Activated CD4-positive, alpha-beta T cell treated with anti-CD3 and anti-CD28 coated beads for 36 hours (primary cell): ENCODE results near the gene HYDIN. TPM values are rescaled to one million over a fixed set of nuclear protein-coding genes. Genes with fewer than 3 reads are reported as not detected.
"Not testable (repeated sequence)": the region's sequence is repeated elsewhere in the genome, so short reads cannot be mapped to it uniquely, and the experiment has no call there.

Source experiments
- ATAC-seq: fragments of 200-7000 bp; cut with Tn5 transposase; one replicate; pipeline ENCODE4 v1.10.0; 2021; ENCODE audit warnings: mild to moderate bottlenecking, moderate library complexity
- CTCF ChIA-PET: fragments of 350-600 bp; sonication (Branson Sonifier 250); formaldehyde crosslinking; loops from one replicate; lab custom pipeline; 2021; ENCODE audit warnings: antibody characterized with exemption; lab: Charles Lee
- POLR2A ChIA-PET: fragments of 350-600 bp; sonication (Branson Sonifier 250); formaldehyde crosslinking; loops from one replicate; lab custom pipeline; 2021; ENCODE audit warnings: antibody characterized with exemption, inconsistent platforms; lab: Charles Lee
- DNase-seq: peaks from one replicate; pipeline ENCODE4 v3.0.0-alpha.2; 2020
- H3K27ac Mint-ChIP-seq: one replicate; pipeline ENCODE4 v1.8.0; 2021; ENCODE audit warnings: mixed read lengths
- H3K27me3 Mint-ChIP-seq: one replicate; pipeline ENCODE4 v1.8.0; 2021; ENCODE audit warnings: mixed read lengths
- H3K36me3 Mint-ChIP-seq: one replicate; pipeline ENCODE4 v1.8.0; 2021; ENCODE audit warnings: low read depth, mixed read lengths
- H3K4me1 Mint-ChIP-seq: one replicate; pipeline ENCODE4 v1.8.0; 2021; ENCODE audit warnings: mixed read lengths
- H3K4me3 Mint-ChIP-seq: one replicate; pipeline ENCODE4 v1.8.0; 2021; ENCODE audit warnings: mild to moderate bottlenecking, moderate library complexity, mixed read lengths
- H3K9me3 Mint-ChIP-seq: one replicate; pipeline ENCODE4 v1.8.0; 2021; ENCODE audit warnings: low read depth, mixed read lengths
- intact Hi-C, 2 experiments: fragments of 100-400 bp; cut with DNase I in 1 of 2; cut with micrococcal nuclease in 1 of 2; formaldehyde crosslinking; loops; one replicate each; pipeline versions ENCODE4 v1.14.2 to v1.15.1; 2022 to 2024; cut with DNase I, micrococcal nuclease
- total RNA-seq, 2 experiments: library from RNA; stranded (reverse); gene quantifications; one replicate each; pipeline ENCODE4 v1.2.3, GENCODE V29; 2021

Gene HYDIN
- total RNA-seq, 2 experiments from 2014 or later = 0.32 TPM; not detected in 1

GRCh38 chr16:71023851-71024439, 206.6 kb downstream of the HYDIN start:
- ATAC-seq, intact Hi-C loops, H3K27me3 Mint-ChIP-seq, POLR2A ChIA-PET, H3K36me3 Mint-ChIP-seq, CTCF ChIA-PET, DNase-seq, H3K4me3 Mint-ChIP-seq, H3K4me1 Mint-ChIP-seq, H3K9me3 Mint-ChIP-seq, H3K27ac Mint-ChIP-seq: not testable (repeated sequence)

GRCh38 chr16:71021961-71022537, 208.5 kb downstream of the HYDIN start:
- intact Hi-C loops, H3K27ac Mint-ChIP-seq, DNase-seq, H3K27me3 Mint-ChIP-seq, H3K4me1 Mint-ChIP-seq, H3K9me3 Mint-ChIP-seq, ATAC-seq, POLR2A ChIA-PET, CTCF ChIA-PET, H3K4me3 Mint-ChIP-seq, H3K36me3 Mint-ChIP-seq: not testable (repeated sequence)

- CTCF ChIA-PET = not testable (repeated sequence)
These were observed 211.3 kb downstream of the HYDIN start for GRCh38 chr16:71019067-71019682.

DNA sequence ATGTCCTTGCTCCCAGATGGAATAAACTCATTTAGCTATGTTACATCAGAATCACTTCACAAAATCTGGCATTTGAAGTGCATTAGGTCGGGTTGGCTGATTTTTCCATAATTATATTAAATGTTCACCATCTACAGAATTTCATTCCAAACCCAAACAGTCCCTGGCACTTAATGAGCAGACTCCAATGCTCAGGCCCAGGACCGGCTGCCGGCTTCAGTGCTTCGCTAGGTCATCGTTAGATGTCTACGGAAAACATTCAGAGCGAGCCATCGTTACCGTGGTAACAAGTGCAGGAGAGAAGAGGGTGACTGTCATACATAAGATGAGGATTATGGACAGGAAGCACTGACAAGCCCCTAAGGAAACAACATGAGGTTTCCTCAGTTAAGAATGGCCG, 215.1 kb downstream of the HYDIN start:
- POLR2A ChIA-PET = not testable (repeated sequence)

More at GRCh38 chr16:71019067-71019682, 211.3 kb downstream of the HYDIN start:
- H3K4me3 Mint-ChIP-seq, intact Hi-C loops, H3K4me1 Mint-ChIP-seq, DNase-seq, H3K27me3 Mint-ChIP-seq, H3K9me3 Mint-ChIP-seq, H3K27ac Mint-ChIP-seq, POLR2A ChIA-PET, ATAC-seq, H3K36me3 Mint-ChIP-seq: not testable (repeated sequence)

GRCh38 chr16:71009440-71010223, 220.9 kb downstream of the HYDIN start:
- H3K36me3 Mint-ChIP-seq, H3K4me3 Mint-ChIP-seq, H3K27me3 Mint-ChIP-seq, H3K9me3 Mint-ChIP-seq, H3K27ac Mint-ChIP-seq, CTCF ChIA-PET, intact Hi-C loops, H3K4me1 Mint-ChIP-seq, POLR2A ChIA-PET, DNase-seq, ATAC-seq: not testable (repeated sequence)

More for the DNA sequence above, 215.1 kb downstream of the HYDIN start:
- ATAC-seq, H3K36me3 Mint-ChIP-seq, DNase-seq, H3K4me3 Mint-ChIP-seq, CTCF ChIA-PET, H3K27ac Mint-ChIP-seq, H3K27me3 Mint-ChIP-seq, H3K4me1 Mint-ChIP-seq, intact Hi-C loops, H3K9me3 Mint-ChIP-seq: not testable (repeated sequence)

GRCh38 chr16:71006516-71006915, 224.0 kb downstream of the HYDIN start:
- H3K36me3 Mint-ChIP-seq, H3K9me3 Mint-ChIP-seq, H3K27ac Mint-ChIP-seq, POLR2A ChIA-PET, H3K27me3 Mint-ChIP-seq, H3K4me1 Mint-ChIP-seq, intact Hi-C loops, DNase-seq, CTCF ChIA-PET, H3K4me3 Mint-ChIP-seq, ATAC-seq: not testable (repeated sequence)

GRCh38 chr16:70999735-71000134, 230.8 kb downstream of the HYDIN start:
- H3K36me3 Mint-ChIP-seq, intact Hi-C loops, H3K27me3 Mint-ChIP-seq, CTCF ChIA-PET, DNase-seq, H3K9me3 Mint-ChIP-seq, ATAC-seq, H3K4me1 Mint-ChIP-seq, POLR2A ChIA-PET, H3K4me3 Mint-ChIP-seq, H3K27ac Mint-ChIP-seq: not testable (repeated sequence)

DNA sequence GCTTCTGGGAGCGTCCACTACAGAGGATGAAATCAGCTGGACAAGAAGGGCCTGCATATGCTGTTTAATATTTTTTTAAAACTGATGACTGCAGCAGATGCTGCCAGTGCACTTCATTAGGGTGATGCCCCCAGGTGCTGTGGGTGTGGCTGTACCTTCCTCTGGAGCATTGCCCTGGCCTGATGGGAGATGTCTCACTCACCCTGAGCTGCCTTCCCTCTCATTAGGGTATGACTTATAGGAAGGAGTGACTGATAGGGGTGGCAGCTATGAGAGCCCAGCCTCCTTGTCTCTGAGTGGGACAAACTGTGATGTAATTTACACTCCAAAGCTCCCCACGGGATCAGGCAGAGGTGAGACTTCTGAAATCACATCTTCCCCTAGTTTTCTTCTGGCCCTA, 234.7 kb downstream of the HYDIN start:
- H3K4me1 Mint-ChIP-seq, ATAC-seq, H3K4me3 Mint-ChIP-seq, POLR2A ChIA-PET, H3K27ac Mint-ChIP-seq, intact Hi-C loops, DNase-seq, H3K36me3 Mint-ChIP-seq, CTCF ChIA-PET, H3K27me3 Mint-ChIP-seq, H3K9me3 Mint-ChIP-seq: not testable (repeated sequence)

DNA sequence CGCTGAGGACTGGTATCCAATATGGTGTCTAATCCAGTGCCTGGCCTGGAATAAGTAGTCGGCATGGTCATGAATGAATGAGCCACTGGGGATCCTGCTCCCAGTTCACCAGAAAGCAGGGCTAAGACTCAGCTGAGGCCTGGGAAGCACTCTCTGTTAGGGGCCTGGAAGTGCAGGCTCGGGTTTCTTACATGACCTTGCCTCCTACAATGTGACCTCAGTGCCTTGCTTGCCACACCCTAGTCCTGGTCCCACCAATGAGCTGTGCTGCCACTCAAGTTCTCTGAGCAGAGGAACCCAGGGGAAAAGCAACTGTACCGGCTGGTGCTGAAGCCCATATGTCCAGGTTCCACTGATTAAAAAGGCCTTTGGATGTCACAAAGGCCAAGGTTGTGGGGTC, 238.0 kb downstream of the HYDIN start:
- CTCF ChIA-PET, H3K27me3 Mint-ChIP-seq, H3K4me1 Mint-ChIP-seq, DNase-seq, H3K4me3 Mint-ChIP-seq, H3K9me3 Mint-ChIP-seq, intact Hi-C loops, POLR2A ChIA-PET, ATAC-seq, H3K36me3 Mint-ChIP-seq, H3K27ac Mint-ChIP-seq: not testable (repeated sequence)

DNA sequence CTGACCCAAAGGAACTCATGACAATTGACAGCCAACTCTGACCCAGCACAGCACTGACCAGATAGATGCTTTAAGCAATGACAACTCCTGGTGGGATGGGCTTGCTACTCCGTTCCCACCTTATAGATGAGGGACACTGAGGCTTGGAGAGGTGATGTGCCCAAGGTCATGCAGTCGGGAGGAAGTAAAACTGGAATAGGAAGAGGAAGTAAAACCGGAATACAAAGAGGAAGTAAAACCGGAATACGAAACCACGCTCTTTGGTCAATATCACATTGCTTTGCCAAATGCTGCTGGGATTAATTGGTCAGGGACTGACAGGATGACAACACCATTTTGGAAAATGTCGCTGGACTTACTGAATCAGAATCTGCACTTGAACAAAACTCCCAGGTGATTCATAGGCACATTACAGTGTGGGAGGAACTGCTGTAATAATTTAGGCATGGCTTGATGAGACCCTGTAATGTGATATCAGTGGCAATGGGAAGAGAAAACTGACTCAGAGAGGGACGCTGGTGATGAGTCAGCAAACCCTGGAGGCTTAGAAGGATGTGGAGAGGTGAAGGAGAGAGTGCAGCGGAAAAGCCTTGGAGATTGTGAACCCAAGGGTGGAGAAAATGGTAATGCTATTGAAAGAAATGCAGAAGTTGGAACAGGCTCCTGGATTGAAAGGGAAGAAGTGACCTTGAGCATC, 243.4 kb downstream of the HYDIN start:
- H3K4me3 Mint-ChIP-seq, H3K27me3 Mint-ChIP-seq, POLR2A ChIA-PET, H3K27ac Mint-ChIP-seq, CTCF ChIA-PET, H3K36me3 Mint-ChIP-seq, H3K4me1 Mint-ChIP-seq, intact Hi-C loops, H3K9me3 Mint-ChIP-seq, DNase-seq, ATAC-seq: not testable (repeated sequence)

DNA sequence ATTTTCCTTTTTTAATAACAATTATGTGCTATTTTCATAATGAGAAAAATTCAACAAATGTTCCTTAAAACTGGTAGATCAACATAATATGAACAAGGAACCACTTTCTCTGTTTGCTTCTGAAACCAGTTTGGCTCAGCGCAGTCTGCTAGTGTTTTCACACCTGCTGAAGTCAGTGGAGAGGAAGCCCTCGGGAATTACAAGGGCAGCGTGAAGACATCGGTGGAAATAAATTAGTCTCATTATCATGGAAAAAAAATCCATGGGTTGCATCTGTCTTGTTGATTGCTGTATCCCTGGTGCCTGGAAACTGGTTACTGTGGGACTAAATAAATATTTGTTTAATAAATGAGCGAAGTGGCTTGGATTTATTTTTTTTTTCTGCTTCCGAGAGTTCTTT, 245.8 kb downstream of the HYDIN start:
- H3K4me3 Mint-ChIP-seq, POLR2A ChIA-PET, DNase-seq, CTCF ChIA-PET, H3K27me3 Mint-ChIP-seq, intact Hi-C loops, H3K27ac Mint-ChIP-seq, H3K9me3 Mint-ChIP-seq, H3K36me3 Mint-ChIP-seq, ATAC-seq, H3K4me1 Mint-ChIP-seq: not testable (repeated sequence)
